ENCODE measurements around the gene PRH1. TPM values are rescaled to one million over a fixed set of nuclear protein-coding genes. Genes with fewer than 3 reads are reported as not detected.

The PRH1 gene
- total RNA-seq, 6 experiments from 2014 or later = 4.2 to 8.2 (median 6.4) TPM

GRCh38 chr12:10909462-10909861 lies 25.4 kb upstream of the PRH1 start, which contains the start of gene TAS2R13:
TAS2R13 (minus strand) TSS chr12:10909562; CDS start chr12:10909298, 264 bp downstream.
- H3K4me3 Mint-ChIP-seq = no peak within 1 kb of the TSS
- H3K9me3 Mint-ChIP-seq = peaks cover 8% of the 10 kb centered on the region
- peaks cover 13% of the 10 kb centered on the region for H3K36me3 Mint-ChIP-seq (ENCODE audit: low read depth)
- no peak for TF ChIP-seq CTCF (IDR thresholded peaks at IDR 0.05)
- no peaks in the 10 kb centered on the region for H3K27me3 Mint-ChIP-seq (ENCODE audit: insufficient read depth)
- H3K27ac Mint-ChIP-seq = no peak within 1 kb of the TSS
- no peaks in the 10 kb centered on the region for H3K4me1 Mint-ChIP-seq (ENCODE audit: low read depth)
- no peak for DNase-seq

GRCh38 chr12:10904686-10905085 lies 20.6 kb upstream of the PRH1 start:
- peaks cover 29% of the 10 kb centered on the region for H3K36me3 Mint-ChIP-seq (ENCODE audit: low read depth)
- no peak for DNase-seq
- H3K9me3 Mint-ChIP-seq = peaks cover 29% of the 10 kb centered on the region
- no peaks in the 10 kb centered on the region for H3K27me3 Mint-ChIP-seq (ENCODE audit: insufficient read depth)
- no peaks in the 10 kb centered on the region for H3K4me1 Mint-ChIP-seq (ENCODE audit: low read depth)
- TF ChIP-seq CTCF (IDR thresholded peaks at IDR 0.05) = no peak
- H3K27ac Mint-ChIP-seq = no peak overlapping the region
- no peak overlapping the region for H3K4me3 Mint-ChIP-seq

- Mint-ChIP-seq H3K27me3 (ENCODE audit: insufficient read depth) (no peaks in the 10 kb centered on the region; the same call in 1 of the 2 replicates), H3K9me3 (peaks cover 29% of the 10 kb centered on the region)
- no peak; the same call in 1 of the 2 replicates for TF ChIP-seq CTCF (IDR thresholded peaks at IDR 0.05)
These were observed 17.4 kb upstream of the PRH1 start for GRCh38 chr12:10901427-10901826.

GRCh38 chr12:10900972-10901371 lies 16.9 kb upstream of the PRH1 start:
- Mint-ChIP-seq H3K9me3 (peaks cover 29% of the 10 kb centered on the region), H3K27me3 (ENCODE audit: insufficient read depth) (no peaks in the 10 kb centered on the region; the same call in 1 of the 2 replicates), H3K4me1 (ENCODE audit: low read depth) (no peaks in the 10 kb centered on the region), H3K36me3 (ENCODE audit: low read depth) (peaks cover 24% of the 10 kb centered on the region), H3K27ac (no peak overlapping the region), H3K4me3 (no peak overlapping the region)
- no peak for TF ChIP-seq CTCF (IDR thresholded peaks at IDR 0.05)
- DNase-seq = no peak

More at GRCh38 chr12:10901427-10901826, 17.4 kb upstream of the PRH1 start:
- no peak for DNase-seq
- Mint-ChIP-seq H3K4me1 (ENCODE audit: low read depth) (no peaks in the 10 kb centered on the region), H3K36me3 (ENCODE audit: low read depth) (peaks cover 25% of the 10 kb centered on the region), H3K27ac (no peak overlapping the region), H3K4me3 (no peak overlapping the region)

GRCh38 chr12:10900530-10900929 lies 16.5 kb upstream of the PRH1 start:
- H3K27me3 Mint-ChIP-seq (ENCODE audit: insufficient read depth) = no peaks in the 10 kb centered on the region; the same call in 1 of the 2 replicates
- DNase-seq = no peak
- TF ChIP-seq CTCF (IDR thresholded peaks at IDR 0.05) = no peak
- H3K36me3 Mint-ChIP-seq (ENCODE audit: low read depth) = peaks cover 24% of the 10 kb centered on the region
- H3K9me3 Mint-ChIP-seq = peaks cover 29% of the 10 kb centered on the region
- H3K27ac Mint-ChIP-seq = no peak overlapping the region
- no peaks in the 10 kb centered on the region for H3K4me1 Mint-ChIP-seq (ENCODE audit: low read depth)
- H3K4me3 Mint-ChIP-seq = no peak overlapping the region

- no peak for DNase-seq
- H3K9me3 Mint-ChIP-seq = no peaks in the 10 kb centered on the region
- no peak overlapping the region for H3K4me3 Mint-ChIP-seq
- no peaks in the 10 kb centered on the region; the same call in 1 of the 2 replicates for H3K27me3 Mint-ChIP-seq (ENCODE audit: insufficient read depth)
- no peak overlapping the region for H3K27ac Mint-ChIP-seq
- no peaks in the 10 kb centered on the region for H3K36me3 Mint-ChIP-seq (ENCODE audit: low read depth)
- no peaks in the 10 kb centered on the region for H3K4me1 Mint-ChIP-seq (ENCODE audit: low read depth)
- TF ChIP-seq CTCF (IDR thresholded peaks at IDR 0.05) = no peak
These were observed 12.8 kb upstream of the PRH1 start for GRCh38 chr12:10896854-10897253.
